ENCODE data around the gene FNTB. TPM values are rescaled to one million over a fixed set of nuclear protein-coding genes. Genes with fewer than 3 reads are reported as not detected.

The FNTB gene
- total and polyA plus RNA-seq, 2 donors (not counting 1 experiment from before 2014, with no cell fraction given): 6.6 to 10.2 TPM

DNA sequence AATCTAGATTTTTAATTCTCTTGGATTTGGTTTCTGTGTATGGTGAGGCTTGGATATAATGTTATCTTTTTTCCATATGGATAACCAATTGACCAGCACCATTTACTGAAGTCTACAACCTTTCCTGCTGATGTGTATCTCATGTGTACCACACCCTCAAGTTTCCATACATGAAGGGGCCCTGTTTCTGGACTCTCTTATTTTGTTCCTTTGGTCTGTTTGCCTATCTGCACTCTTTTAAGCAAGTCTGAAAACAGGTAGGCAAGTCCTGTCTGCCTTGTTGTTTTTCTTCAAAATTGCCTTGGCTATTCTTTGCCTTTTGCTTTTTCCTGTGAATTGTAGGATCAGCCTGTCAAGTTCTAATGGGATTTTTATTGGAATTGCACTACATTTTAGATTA is 71.0 kb downstream of the FNTB start:
- peaks cover 7 to 19% of the 10 kb centered on the region in 2 experiments for H3K36me3 ChIP-seq (replicated peaks in 1 of 2; ENCODE audit: control extremely low read depth in 1 of 2, control insufficient read depth in 1 of 2, extremely low read depth in 1 of 2, insufficient read depth in 2 of 2, low read length in 1 of 2)
- no peaks in the 10 kb centered on the region for H3K9me3 ChIP-seq (ENCODE audit: control extremely low read depth in 1 of 3, control insufficient read depth in 2 of 3, insufficient read depth in 1 of 3, low read length in 2 of 3)
- no peaks in the 10 kb centered on the region for H3K27me3 ChIP-seq (replicated peaks in 1 of 4; ENCODE audit: control extremely low read depth in 1 of 4, control insufficient read depth in 3 of 4, insufficient read depth in 4 of 4, low read length in 3 of 4)
- DNase-seq (no peak), ATAC-seq (ENCODE audit: low read depth) (no peak)
- no peaks in the 10 kb centered on the region for H3K9me3 Mint-ChIP-seq (ENCODE audit: insufficient read depth)
- no peaks in the 10 kb centered on the region for H3K79me2 ChIP-seq (ENCODE audit: control insufficient read depth, insufficient read depth, low read length)
- ChIA-PET CTCF (no interaction called here), POLR2A (no interaction called here)
- no peaks in the 10 kb centered on the region for H3K27me3 Mint-ChIP-seq
- TF ChIP-seq EZH2 (IDR thresholded peaks at IDR 0.05; ENCODE audit: borderline replicate concordance, insufficient read depth, low read depth, low read length, poor library complexity, severe bottlenecking): no peak
- TF ChIP-seq, protein P1, sequence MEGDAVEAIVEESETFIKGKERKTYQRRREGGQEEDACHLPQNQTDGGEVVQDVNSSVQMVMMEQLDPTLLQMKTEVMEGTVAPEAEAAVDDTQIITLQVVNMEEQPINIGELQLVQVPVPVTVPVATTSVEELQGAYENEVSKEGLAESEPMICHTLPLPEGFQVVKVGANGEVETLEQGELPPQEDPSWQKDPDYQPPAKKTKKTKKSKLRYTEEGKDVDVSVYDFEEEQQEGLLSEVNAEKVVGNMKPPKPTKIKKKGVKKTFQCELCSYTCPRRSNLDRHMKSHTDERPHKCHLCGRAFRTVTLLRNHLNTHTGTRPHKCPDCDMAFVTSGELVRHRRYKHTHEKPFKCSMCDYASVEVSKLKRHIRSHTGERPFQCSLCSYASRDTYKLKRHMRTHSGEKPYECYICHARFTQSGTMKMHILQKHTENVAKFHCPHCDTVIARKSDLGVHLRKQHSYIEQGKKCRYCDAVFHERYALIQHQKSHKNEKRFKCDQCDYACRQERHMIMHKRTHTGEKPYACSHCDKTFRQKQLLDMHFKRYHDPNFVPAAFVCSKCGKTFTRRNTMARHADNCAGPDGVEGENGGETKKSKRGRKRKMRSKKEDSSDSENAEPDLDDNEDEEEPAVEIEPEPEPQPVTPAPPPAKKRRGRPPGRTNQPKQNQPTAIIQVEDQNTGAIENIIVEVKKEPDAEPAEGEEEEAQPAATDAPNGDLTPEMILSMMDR (IDR thresholded peaks at IDR 0.05): no peak
- no peak overlapping the region for H3K27ac Mint-ChIP-seq
- H4K20me1 ChIP-seq (ENCODE audit: control insufficient read depth, insufficient read depth, low read length, poor library complexity, severe bottlenecking): no peaks in the 10 kb centered on the region
- H3K4me3 ChIP-seq (ENCODE audit: control extremely low read depth in 1 of 5, extremely low read depth in 1 of 5, insufficient read depth in 1 of 5, low read depth in 2 of 5, low read length in 4 of 5): no peak overlapping the region
- no peak overlapping the region for H3K4me3 Mint-ChIP-seq
- intact Hi-C loops (cut with micrococcal nuclease): no loop called here
- H3K4me2 ChIP-seq (replicated peaks; ENCODE audit: low read depth, low read length, poor library complexity, severe bottlenecking): no peak overlapping the region
- H2AFZ ChIP-seq (ENCODE audit: insufficient read depth, low read depth, low read length, poor library complexity, severe bottlenecking): no peak overlapping the region
- H3K27ac ChIP-seq (ENCODE audit: low read length in 2 of 2): no peak overlapping the region
- no peaks in the 10 kb centered on the region for H3K4me1 ChIP-seq (ENCODE audit: control insufficient read depth in 2 of 2, insufficient read depth in 2 of 2, low read length in 2 of 2)
- H3K4me1 Mint-ChIP-seq: no peaks in the 10 kb centered on the region
- no peak overlapping the region for H3K9ac ChIP-seq (ENCODE audit: low read length)

DNA sequence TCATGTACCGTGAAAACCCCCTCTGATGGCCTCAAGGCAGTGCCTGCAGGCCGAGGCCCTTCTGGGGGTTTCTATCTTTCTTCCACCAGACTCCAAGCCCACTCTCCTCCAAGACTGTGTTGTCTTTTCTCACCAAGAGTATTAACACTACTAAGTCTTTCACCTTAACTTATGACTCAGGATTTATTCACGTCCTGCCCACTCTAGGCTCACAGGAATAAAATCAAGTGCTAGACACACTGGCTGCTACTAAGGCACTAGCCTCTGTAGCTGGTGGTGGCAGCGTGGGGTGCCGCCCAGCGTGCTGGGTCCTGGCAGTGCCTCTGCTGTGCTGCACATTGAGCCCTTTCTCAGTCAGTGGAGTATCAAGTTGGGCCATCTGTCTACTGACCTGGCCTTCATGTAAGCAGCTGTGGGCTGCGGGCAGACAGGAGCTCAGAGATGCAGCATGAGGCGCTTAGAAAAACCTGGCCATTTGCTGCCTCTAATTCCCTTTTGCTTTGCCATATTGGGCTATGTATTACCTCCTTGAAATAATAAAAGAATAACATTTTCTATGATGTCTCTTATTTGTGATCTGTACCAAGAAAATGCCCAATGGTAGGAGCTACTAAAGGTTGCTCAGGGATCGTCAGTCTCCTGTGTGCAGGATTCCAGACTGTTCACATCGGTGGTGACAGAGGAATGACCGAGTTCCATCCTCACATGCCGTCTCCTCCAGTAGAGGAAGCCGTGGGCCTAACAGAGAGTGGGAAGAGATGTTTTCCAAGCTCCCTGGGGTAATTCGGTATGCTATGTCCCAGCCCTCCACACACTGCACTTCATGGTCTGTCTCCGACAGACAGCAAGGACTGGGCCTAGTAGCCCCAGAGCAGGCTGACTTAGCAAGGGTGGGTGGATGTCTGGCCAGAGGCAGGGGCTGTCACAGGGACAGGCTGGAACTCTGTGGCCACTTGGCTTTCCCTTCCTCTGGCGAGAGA is 75.7 kb downstream of the FNTB start:
- Histone ChIP-seq H4K20me1 (ENCODE audit: control insufficient read depth, insufficient read depth, low read length, poor library complexity, severe bottlenecking) (no peaks in the 10 kb centered on the region), H3K27ac (ENCODE audit: low read length in 2 of 2) (no peak overlapping the region), H3K9me3 (ENCODE audit: control extremely low read depth in 1 of 3, control insufficient read depth in 2 of 3, insufficient read depth in 1 of 3, low read length in 2 of 3) (no peaks in the 10 kb centered on the region), H3K36me3 (replicated peaks in 1 of 2; ENCODE audit: control extremely low read depth in 1 of 2, control insufficient read depth in 1 of 2, extremely low read depth in 1 of 2, insufficient read depth in 2 of 2, low read length in 1 of 2) (peaks cover 0 to 49% of the 10 kb centered on the region in 2 experiments), H3K9ac (ENCODE audit: low read length) (no peak overlapping the region), H3K27me3 (replicated peaks in 1 of 4; ENCODE audit: control extremely low read depth in 1 of 4, control insufficient read depth in 3 of 4, insufficient read depth in 4 of 4, low read length in 3 of 4) (no peaks in the 10 kb centered on the region), H3K79me2 (ENCODE audit: control insufficient read depth, insufficient read depth, low read length) (no peaks in the 10 kb centered on the region), H3K4me1 (ENCODE audit: control insufficient read depth in 2 of 2, insufficient read depth in 2 of 2, low read length in 2 of 2) (no peaks in the 10 kb centered on the region), H3K4me3 (ENCODE audit: control extremely low read depth in 1 of 5, extremely low read depth in 1 of 5, insufficient read depth in 1 of 5, low read depth in 2 of 5, low read length in 4 of 5) (no peak overlapping the region), H3K4me2 (replicated peaks; ENCODE audit: low read depth, low read length, poor library complexity, severe bottlenecking) (no peak overlapping the region), H2AFZ (ENCODE audit: insufficient read depth, low read depth, low read length, poor library complexity, severe bottlenecking) (no peak overlapping the region)
- Mint-ChIP-seq H3K4me3 (no peak overlapping the region), H3K4me1 (no peaks in the 10 kb centered on the region), H3K27ac (no peak overlapping the region), H3K9me3 (ENCODE audit: insufficient read depth) (no peaks in the 10 kb centered on the region), H3K27me3 (no peaks in the 10 kb centered on the region)
- WGBS (ENCODE audit: insufficient coverage): 95% methylated on average over 13 of the region's 16 CpGs
- CTCF ChIA-PET: no interaction called here
- no peak for DNase-seq
- TF ChIP-seq EZH2 (IDR thresholded peaks at IDR 0.05; ENCODE audit: borderline replicate concordance, insufficient read depth, low read depth, low read length, poor library complexity, severe bottlenecking): no peak
- TF ChIP-seq, protein P1 (IDR thresholded peaks at IDR 0.05): no peak
- intact Hi-C loops (cut with micrococcal nuclease): no loop called here
- no peak for ATAC-seq (ENCODE audit: low read depth)
- POLR2A ChIA-PET: no interaction called here
